Nephron (organoid): Measurements from ENCODE around the gene FAM9C.
"Not testable (repeated sequence)": the region's sequence is repeated elsewhere in the genome, so short reads cannot be mapped to it uniquely, and the experiment has no call there.

ENCODE experiments used
- H3K27ac Mint-ChIP-seq, 3 experiments: 2 replicates each; pipeline ENCODE4 v1.8.0; 2020; ENCODE audit warnings: mixed read lengths in 3 of 3, mild to moderate bottlenecking in 2 of 3, moderate library complexity in 1 of 3
- H3K27me3 Mint-ChIP-seq: 2 replicates; pipeline ENCODE4 v1.8.0; 2021; ENCODE audit warnings: low read depth, mild to moderate bottlenecking, moderate library complexity, mixed read lengths
- H3K36me3 Mint-ChIP-seq: 2 replicates; pipeline ENCODE4 v1.8.0; 2020; ENCODE audit warnings: low read depth, mixed read lengths
- H3K4me1 Mint-ChIP-seq: 2 replicates; pipeline ENCODE4 v1.8.0; 2020; ENCODE audit warnings: mixed read lengths
- H3K4me3 Mint-ChIP-seq, 3 experiments: 2 replicates each; pipeline ENCODE4 v1.8.0; 2020; ENCODE audit warnings: mild to moderate bottlenecking in 3 of 3, mixed read lengths in 3 of 3, moderate library complexity in 2 of 3
- H3K9me3 Mint-ChIP-seq: 2 replicates; pipeline ENCODE4 v1.8.0; 2020; ENCODE audit warnings: mixed read lengths
- TF ChIP-seq, protein P1 (sequence below), 3 experiments: fragments of 200-600 bp; sonication (generic); IDR thresholded peaks; one replicate each; pipeline ENCODE4 v1.5.0; 2021; ENCODE audit warnings: antibody characterized with exemption in 3 of 3; ENCODE audit not compliant: unreplicated experiment in 3 of 3

The FAM9C gene

DNA sequence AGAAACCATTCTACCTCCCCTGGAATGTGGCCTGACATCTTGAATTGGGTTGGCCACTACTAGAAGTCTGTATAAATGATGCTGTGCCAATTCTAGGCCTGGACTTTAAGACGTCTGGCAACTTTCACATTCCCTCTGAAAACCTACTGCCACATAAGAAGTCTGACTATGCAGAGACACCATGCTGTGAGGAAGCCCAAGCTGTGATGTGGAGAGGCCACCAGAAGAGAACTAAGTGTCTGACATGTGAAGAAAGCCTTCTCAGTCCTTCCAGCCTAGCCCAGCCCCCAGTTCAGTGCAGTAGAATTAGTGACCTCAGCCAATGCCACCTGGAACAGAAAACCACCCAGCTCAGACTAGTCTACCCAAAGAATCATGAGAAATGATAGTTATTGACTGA lies 24.2 kb upstream of the FAM9C start:
- H3K4me3 Mint-ChIP-seq = no peak overlapping the region
- H3K27me3 Mint-ChIP-seq = no peaks in the 10 kb centered on the region
- peaks cover 4% of the 10 kb centered on the region for H3K36me3 Mint-ChIP-seq
- peak overlapping the region in 1 of 3 experiments; percentile 36 for H3K27ac Mint-ChIP-seq
- TF ChIP-seq, protein P1, sequence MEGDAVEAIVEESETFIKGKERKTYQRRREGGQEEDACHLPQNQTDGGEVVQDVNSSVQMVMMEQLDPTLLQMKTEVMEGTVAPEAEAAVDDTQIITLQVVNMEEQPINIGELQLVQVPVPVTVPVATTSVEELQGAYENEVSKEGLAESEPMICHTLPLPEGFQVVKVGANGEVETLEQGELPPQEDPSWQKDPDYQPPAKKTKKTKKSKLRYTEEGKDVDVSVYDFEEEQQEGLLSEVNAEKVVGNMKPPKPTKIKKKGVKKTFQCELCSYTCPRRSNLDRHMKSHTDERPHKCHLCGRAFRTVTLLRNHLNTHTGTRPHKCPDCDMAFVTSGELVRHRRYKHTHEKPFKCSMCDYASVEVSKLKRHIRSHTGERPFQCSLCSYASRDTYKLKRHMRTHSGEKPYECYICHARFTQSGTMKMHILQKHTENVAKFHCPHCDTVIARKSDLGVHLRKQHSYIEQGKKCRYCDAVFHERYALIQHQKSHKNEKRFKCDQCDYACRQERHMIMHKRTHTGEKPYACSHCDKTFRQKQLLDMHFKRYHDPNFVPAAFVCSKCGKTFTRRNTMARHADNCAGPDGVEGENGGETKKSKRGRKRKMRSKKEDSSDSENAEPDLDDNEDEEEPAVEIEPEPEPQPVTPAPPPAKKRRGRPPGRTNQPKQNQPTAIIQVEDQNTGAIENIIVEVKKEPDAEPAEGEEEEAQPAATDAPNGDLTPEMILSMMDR (IDR thresholded peaks at IDR 0.05; ENCODE audit: unreplicated experiment in 3 of 3) = no peak
- peaks cover 5% of the 10 kb centered on the region for H3K4me1 Mint-ChIP-seq
- peaks cover 36% of the 10 kb centered on the region for H3K9me3 Mint-ChIP-seq

DNA sequence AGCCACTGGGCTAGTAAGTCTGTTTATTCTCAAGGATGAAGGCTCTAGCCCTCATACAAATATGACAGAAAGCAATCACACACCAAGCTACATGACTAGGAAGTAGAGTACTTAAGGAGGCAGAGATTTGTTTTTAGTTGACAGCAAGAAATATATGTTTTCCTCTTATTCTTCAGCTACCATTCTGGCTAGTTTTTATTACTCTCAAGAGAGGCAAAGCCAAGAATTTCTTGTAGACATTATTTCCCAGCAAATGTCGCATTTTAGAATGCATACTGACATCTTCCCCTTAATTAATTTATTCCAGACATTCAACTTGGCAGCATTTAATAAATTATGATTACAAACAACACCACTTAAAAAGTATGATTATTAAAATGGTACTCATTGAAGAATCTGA lies 23.4 kb upstream of the FAM9C start:
- TF ChIP-seq, protein P1 (IDR thresholded peaks at IDR 0.05; ENCODE audit: unreplicated experiment in 3 of 3) = no peak

DNA sequence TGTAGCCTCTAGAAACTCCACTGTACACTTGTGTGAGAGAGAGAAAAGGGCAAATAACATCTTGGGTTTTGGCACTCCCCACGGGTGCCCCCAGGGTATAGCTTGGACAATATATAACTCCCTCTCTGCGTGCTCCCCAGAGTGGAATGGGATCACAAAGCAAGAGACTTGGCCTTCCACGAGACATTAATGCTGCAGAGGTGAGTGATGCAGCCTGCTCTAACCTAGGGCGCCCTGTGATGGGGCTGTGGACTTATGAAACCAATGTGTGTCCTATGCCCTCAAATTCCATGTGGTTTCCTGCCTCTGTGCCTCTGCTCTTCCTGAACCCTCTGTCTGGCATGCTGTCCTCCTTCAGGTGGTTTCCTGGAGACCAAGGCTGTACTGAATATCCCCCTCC lies 22.0 kb upstream of the FAM9C start:
- Mint-ChIP-seq H3K27ac (peak overlapping the region in 2 of 3 experiments; percentile 14 to 56), H3K9me3 (peaks cover 37% of the 10 kb centered on the region), H3K27me3 (no peaks in the 10 kb centered on the region), H3K36me3 (peaks cover 10% of the 10 kb centered on the region), H3K4me3 (no peak overlapping the region), H3K4me1 (peaks cover 5% of the 10 kb centered on the region)
- TF ChIP-seq, protein P1 (IDR thresholded peaks at IDR 0.05; ENCODE audit: unreplicated experiment in 3 of 3) = no peak

More for the DNA sequence above, 23.4 kb upstream of the FAM9C start:
- Mint-ChIP-seq H3K4me1 (peaks cover 5% of the 10 kb centered on the region), H3K27ac (peak overlapping the region in 1 of 3 experiments; percentile 68), H3K27me3 (no peaks in the 10 kb centered on the region), H3K4me3 (no peak overlapping the region), H3K36me3 (peaks cover 8% of the 10 kb centered on the region), H3K9me3 (peaks cover 36% of the 10 kb centered on the region)

DNA sequence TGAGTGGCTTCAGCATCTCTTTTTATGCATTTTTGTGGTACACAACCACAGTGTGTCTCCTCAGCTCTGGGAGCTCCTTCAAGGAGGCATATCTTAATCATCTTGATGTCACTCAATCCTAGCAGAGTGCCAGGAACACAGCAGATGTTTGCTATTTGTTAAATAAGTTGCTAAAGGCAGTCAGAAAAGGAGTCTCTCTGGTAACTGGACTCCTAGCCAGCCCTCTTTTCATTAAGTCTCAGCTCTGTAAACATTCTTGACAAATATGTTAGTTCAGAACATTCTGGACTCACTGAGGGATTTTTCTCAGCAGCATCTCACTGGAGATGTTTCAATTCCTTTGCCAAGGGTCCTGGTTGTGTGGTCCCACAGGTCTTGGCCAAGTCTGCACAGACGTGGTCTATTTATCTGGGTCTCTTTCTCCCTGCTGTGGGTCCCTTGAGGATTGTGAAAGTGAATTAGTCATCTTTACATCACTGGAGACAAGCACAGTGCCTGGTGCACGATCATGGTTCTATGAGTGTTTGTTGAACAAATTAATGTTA lies 20.3 kb upstream of the FAM9C start:
- peaks cover 16% of the 10 kb centered on the region for H3K4me1 Mint-ChIP-seq
- peak overlapping the region; percentile 40 to 69 (median 54) for H3K27ac Mint-ChIP-seq
- H3K36me3 Mint-ChIP-seq = peaks cover 15% of the 10 kb centered on the region
- H3K27me3 Mint-ChIP-seq = no peaks in the 10 kb centered on the region
- TF ChIP-seq, protein P1 (IDR thresholded peaks at IDR 0.05; ENCODE audit: unreplicated experiment in 3 of 3) = no peak
- peaks cover 44% of the 10 kb centered on the region for H3K9me3 Mint-ChIP-seq
- no peak overlapping the region for H3K4me3 Mint-ChIP-seq

DNA sequence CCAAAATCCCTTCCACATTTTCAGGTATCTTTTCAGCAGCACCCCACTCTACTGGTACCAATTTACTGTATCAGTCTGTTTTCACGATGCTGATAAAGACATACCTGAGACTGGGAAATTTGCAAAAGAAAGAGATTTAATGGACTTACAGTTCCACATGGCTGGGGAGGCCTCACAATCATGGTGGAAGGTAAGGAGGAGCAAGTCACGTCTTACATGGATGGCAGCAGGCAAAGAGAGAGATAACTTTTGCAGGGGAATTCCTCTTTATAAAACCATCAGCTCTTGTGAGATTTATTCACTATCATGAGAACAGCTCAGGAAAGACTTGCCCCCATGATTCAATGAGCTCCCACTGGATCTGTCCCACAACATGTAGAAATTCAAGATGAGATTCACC lies 18.7 kb upstream of the FAM9C start:
- peaks cover 39% of the 10 kb centered on the region for H3K9me3 Mint-ChIP-seq
- H3K4me1 Mint-ChIP-seq = peaks cover 29% of the 10 kb centered on the region
- not testable (repeated sequence) for H3K4me3 Mint-ChIP-seq, H3K27me3 Mint-ChIP-seq
- peaks cover 11% of the 10 kb centered on the region for H3K36me3 Mint-ChIP-seq
- peak overlapping the region in 2 of 3 experiments; percentile 12 to 31 for H3K27ac Mint-ChIP-seq

DNA sequence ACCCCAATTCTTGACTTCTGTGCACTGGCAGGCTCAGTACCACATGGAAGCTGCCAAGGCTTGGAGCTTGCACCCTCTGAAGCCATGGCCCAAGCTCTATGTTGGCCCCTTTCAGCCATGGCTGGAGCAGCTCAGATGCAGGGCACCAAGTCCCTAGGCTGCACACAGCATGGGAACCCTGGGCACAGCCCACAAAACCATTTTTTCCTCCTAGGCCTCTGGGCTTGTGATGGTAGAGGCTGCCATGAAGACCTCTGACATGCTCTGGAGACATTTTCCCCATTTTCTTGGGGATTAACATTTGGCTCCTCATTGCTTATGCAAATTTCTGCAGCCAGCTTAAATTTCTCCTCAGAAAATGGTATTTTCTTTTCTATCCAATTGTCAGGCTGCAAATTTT lies 17.9 kb upstream of the FAM9C start:
- not testable (repeated sequence) for H3K27ac Mint-ChIP-seq, H3K4me3 Mint-ChIP-seq, H3K27me3 Mint-ChIP-seq
- H3K4me1 Mint-ChIP-seq = peaks cover 29% of the 10 kb centered on the region
- H3K36me3 Mint-ChIP-seq = peaks cover 11% of the 10 kb centered on the region
- peaks cover 39% of the 10 kb centered on the region for H3K9me3 Mint-ChIP-seq

DNA sequence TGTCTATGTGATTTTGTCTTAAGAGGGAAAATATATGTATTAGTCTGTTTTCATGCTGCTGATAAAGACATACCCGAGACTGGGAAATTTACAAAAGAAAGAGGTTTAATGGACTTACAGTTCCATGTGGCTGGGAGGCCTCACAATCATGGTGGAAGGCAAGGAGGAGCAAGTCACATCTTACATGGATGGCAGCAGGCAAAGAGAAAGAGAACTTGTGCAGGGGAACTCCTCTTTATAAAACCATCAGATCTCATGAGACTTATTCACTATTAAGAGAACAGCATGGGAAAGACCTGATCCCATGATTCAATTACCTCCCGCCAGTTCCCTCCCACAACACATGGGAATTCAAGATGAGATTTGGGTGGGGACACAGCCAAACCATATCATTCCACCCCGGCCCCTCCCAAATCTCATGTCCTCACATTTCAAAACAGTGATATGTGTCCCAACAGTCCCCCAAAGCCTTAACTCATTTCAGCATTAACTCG lies 16.8 kb upstream of the FAM9C start:
- H3K27me3 Mint-ChIP-seq, H3K4me3 Mint-ChIP-seq: not testable (repeated sequence)
- Mint-ChIP-seq H3K36me3 (peaks cover 11% of the 10 kb centered on the region), H3K4me1 (peaks cover 29% of the 10 kb centered on the region), H3K27ac (peak overlapping the region; percentile 41 to 77 (median 71)), H3K9me3 (peaks cover 31% of the 10 kb centered on the region)
